Mucosa of rectum (tissue), 2 donors: Measurements from ENCODE around the gene KCNB1.

ENCODE experiments used
- H3K27ac ChIP-seq, 2 donors: one replicate each; pipeline ENCODE4 v1.7.0; 2013; ENCODE audit warnings: inconsistent platforms in 2 of 2, low read depth in 2 of 2, low read length in 2 of 2
- H3K27me3 ChIP-seq, 2 donors: one replicate each; pipeline ENCODE4 v1.7.0; 2013; ENCODE audit warnings: low read length in 2 of 2; ENCODE audit not compliant: control insufficient read depth in 2 of 2, insufficient read depth in 2 of 2
- H3K36me3 ChIP-seq, 2 donors: one replicate each; pipeline ENCODE4 v1.7.0; 2013; ENCODE audit warnings: low read length in 2 of 2; ENCODE audit not compliant: control insufficient read depth in 2 of 2, insufficient read depth in 2 of 2
- H3K4me1 ChIP-seq, 2 donors: one replicate each; pipeline ENCODE4 v1.7.0; 2013; ENCODE audit warnings: low read length in 2 of 2, mild to moderate bottlenecking in 1 of 2; ENCODE audit not compliant: control insufficient read depth in 2 of 2, insufficient read depth in 2 of 2
- H3K4me3 ChIP-seq, 2 donors: one replicate each; pipeline ENCODE4 v1.7.0; 2013; ENCODE audit warnings: low read length in 2 of 2
- H3K9ac ChIP-seq, 2 donors: one replicate each; pipeline ENCODE4 v1.7.0; 2013; ENCODE audit warnings: low read length in 2 of 2, low read depth in 1 of 2, mild to moderate bottlenecking in 1 of 2
- H3K9me3 ChIP-seq, 2 donors: one replicate each; pipeline ENCODE4 v1.7.0; 2013; ENCODE audit warnings: low read length in 2 of 2; ENCODE audit not compliant: control insufficient read depth in 2 of 2
- donor health status: healthy.
- donor health status: Normal muscosa, but diverticular disease.

KCNB1 gene

DNA sequence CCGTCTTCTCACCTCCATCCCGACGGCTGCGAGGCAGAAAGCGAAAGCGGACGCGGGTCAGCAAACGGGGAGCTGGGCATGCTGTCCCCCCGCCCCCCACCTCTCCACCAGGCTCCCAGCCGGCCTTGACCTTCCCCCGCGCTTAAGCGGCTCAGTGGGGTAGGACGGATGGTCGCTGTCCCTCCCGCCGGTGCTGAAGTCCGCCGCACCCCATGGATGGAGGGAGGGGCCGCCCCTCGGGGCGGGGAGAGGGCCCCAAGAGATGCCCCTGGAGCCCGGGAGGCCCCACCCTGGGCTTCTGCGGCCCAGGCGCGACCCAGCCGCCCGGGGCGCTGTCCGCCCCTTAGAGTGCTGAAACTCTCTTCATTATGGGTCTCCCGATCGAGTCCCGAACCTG lies at the start of gene KCNB1:
Gene KCNB1 (minus strand): TSS at position 48 of the 397 bp plus-strand sequence. CDS start 188 bp downstream, outside the sequence.
- Histone ChIP-seq H3K36me3 (no peaks in the 10 kb centered on the region), H3K4me1 (peaks cover 3 to 4% of the 10 kb centered on the region in 2 donors), H3K9me3 (no peaks in the 10 kb centered on the region), H3K27me3 (peaks cover 7 to 32% of the 10 kb centered on the region in 2 donors), H3K9ac (no peak within 1 kb of the TSS), H3K27ac (no peak within 1 kb of the TSS), H3K4me3 (no peak within 1 kb of the TSS)

DNA sequence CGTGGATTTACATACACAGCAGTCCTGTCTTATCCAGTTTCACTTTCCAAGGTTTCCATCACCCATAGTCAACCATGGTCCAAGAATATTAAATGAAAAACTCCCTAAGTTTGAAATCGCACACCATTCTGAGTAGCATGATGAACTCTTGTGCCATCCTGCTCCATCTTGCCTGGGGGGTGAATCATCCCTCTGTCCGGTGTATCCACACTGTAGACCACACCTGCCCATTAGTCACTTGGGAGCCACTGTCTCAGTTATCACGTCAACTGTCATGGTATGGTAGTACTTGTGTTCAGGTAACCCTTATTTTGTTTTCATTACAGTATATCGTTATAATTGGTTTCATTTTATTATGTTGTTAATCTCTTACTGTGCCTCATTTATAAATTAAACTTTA lies 47.0 kb upstream of the KCNB1 start:
- no peak overlapping the region for H3K9ac ChIP-seq
- H3K9me3 ChIP-seq, result peaks cover 0 to 2% of the 10 kb centered on the region in 2 donors
- no peak overlapping the region for H3K4me3 ChIP-seq
- H3K27ac ChIP-seq, result no peak overlapping the region
- H3K36me3 ChIP-seq, result no peaks in the 10 kb centered on the region
- H3K27me3 ChIP-seq, result peaks cover 2 to 3% of the 10 kb centered on the region in 2 donors
- H3K4me1 ChIP-seq, result no peaks in the 10 kb centered on the region

GRCh38 chr20:49526568-49526967 lies 44.1 kb upstream of the KCNB1 start:
- H3K27me3 ChIP-seq, result peaks cover 2 to 3% of the 10 kb centered on the region in 2 donors
- no peaks in the 10 kb centered on the region for H3K4me1 ChIP-seq
- peaks cover 0 to 2% of the 10 kb centered on the region in 2 donors for H3K9me3 ChIP-seq
- no peak overlapping the region for H3K27ac ChIP-seq
- no peak overlapping the region for H3K9ac ChIP-seq
- H3K4me3 ChIP-seq, result no peak overlapping the region
- no peaks in the 10 kb centered on the region for H3K36me3 ChIP-seq

- Histone ChIP-seq H3K4me1 (no peaks in the 10 kb centered on the region), H3K27me3 (peaks cover 2 to 3% of the 10 kb centered on the region in 2 donors), H3K4me3 (no peak overlapping the region), H3K9me3 (peaks cover 0 to 2% of the 10 kb centered on the region in 2 donors), H3K27ac (no peak overlapping the region), H3K9ac (no peak overlapping the region), H3K36me3 (no peaks in the 10 kb centered on the region)
These were observed 43.6 kb upstream of the KCNB1 start for GRCh38 chr20:49526056-49526455.

- Histone ChIP-seq H3K9ac (no peak overlapping the region), H3K36me3 (no peaks in the 10 kb centered on the region), H3K4me1 (no peaks in the 10 kb centered on the region), H3K27me3 (peaks cover 0 to 2% of the 10 kb centered on the region in 2 donors), H3K4me3 (no peak overlapping the region), H3K27ac (no peak overlapping the region), H3K9me3 (peaks cover 0 to 2% of the 10 kb centered on the region in 2 donors)
These were observed 41.4 kb upstream of the KCNB1 start for GRCh38 chr20:49523767-49524360.

DNA sequence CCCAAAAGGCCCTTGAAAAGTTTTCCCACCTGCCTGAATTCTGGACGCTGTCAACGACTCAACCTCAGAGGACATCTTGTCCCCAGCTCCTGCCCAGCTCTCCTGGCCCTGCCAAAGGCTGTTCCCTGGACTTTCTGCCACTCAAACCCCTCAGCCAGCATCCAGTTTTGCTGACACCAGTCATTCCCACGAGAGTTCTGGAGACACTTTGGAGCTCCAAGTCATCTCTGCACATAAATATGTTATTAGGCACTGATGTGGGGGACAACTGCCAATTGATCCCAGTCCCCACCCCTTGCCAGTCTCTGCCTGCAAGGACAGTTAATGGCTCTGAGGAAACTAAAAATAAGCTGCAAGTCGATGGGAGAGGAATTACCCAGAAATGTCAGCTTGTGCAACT lies 38.9 kb upstream of the KCNB1 start:
- no peak overlapping the region for H3K27ac ChIP-seq
- peaks cover 0 to 2% of the 10 kb centered on the region in 2 donors for H3K9me3 ChIP-seq

GRCh38 chr20:49519777-49520359 lies 37.4 kb upstream of the KCNB1 start:
- Histone ChIP-seq H3K36me3 (no peaks in the 10 kb centered on the region), H3K9me3 (no peaks in the 10 kb centered on the region), H3K4me1 (no peaks in the 10 kb centered on the region), H3K27ac (no peak overlapping the region), H3K27me3 (peaks cover 0 to under 1% of the 10 kb centered on the region in 2 donors), H3K9ac (no peak overlapping the region), H3K4me3 (no peak overlapping the region)

More for the DNA sequence above, 38.9 kb upstream of the KCNB1 start:
- H3K27me3 ChIP-seq, result peaks cover 0 to 2% of the 10 kb centered on the region in 2 donors
- H3K4me1 ChIP-seq, result no peaks in the 10 kb centered on the region
- no peak overlapping the region for H3K4me3 ChIP-seq
- no peaks in the 10 kb centered on the region for H3K36me3 ChIP-seq
- H3K9ac ChIP-seq, result no peak overlapping the region

DNA sequence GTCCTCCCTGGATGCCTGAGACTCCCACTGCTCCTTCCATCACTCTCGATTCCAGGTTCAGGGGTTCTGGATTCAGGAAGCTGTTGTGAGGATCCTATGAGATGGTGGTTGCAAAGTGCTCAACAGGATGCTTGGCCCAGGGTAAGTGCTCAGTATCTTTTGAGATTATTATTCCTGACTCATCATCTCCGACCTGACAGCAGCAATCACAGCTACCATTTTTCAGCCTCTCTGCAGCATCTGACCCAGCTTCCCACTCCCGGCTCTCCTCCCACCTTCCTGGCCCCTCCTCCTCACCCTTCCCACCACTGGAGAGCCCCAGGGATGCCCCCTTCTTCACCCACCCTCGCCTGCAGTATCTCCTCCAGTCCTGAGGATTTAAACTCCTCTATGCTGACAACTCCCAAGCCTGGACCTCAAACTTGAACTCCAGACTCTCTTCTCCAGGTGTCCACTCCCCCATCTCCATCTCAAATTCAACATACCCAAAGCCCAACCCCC lies 36.8 kb upstream of the KCNB1 start:
- Histone ChIP-seq H3K4me3 (no peak overlapping the region), H3K4me1 (no peaks in the 10 kb centered on the region), H3K9ac (no peak overlapping the region), H3K27me3 (no peaks in the 10 kb centered on the region), H3K27ac (no peak overlapping the region), H3K36me3 (no peaks in the 10 kb centered on the region), H3K9me3 (no peaks in the 10 kb centered on the region)

DNA sequence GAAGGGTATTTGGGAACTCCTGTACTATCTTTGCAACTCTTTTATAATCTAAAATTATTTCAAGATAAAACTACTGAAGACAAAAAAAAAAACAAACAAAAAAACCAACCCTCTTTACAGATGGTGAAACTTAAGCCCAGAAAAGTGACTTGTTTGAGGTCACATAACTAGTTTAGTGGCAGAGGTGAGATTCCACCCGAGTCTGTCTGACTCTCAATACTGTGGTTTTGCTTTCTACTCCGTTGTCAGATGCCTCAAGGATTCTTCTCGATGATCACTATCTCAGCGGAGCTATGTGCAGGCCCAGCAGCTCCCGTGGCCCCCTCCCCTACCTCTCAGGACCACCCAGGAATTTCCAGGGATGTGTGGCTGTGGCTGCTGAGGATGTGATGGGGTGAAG lies 36.1 kb upstream of the KCNB1 start:
- no peaks in the 10 kb centered on the region for H3K36me3 ChIP-seq
- no peaks in the 10 kb centered on the region for H3K4me1 ChIP-seq

GRCh38 chr20:49517805-49518100 lies 35.3 kb upstream of the KCNB1 start:
- no peak overlapping the region for H3K27ac ChIP-seq
- H3K27me3 ChIP-seq, result no peaks in the 10 kb centered on the region
- H3K9me3 ChIP-seq, result no peaks in the 10 kb centered on the region
- no peak overlapping the region for H3K4me3 ChIP-seq
- no peaks in the 10 kb centered on the region for H3K36me3 ChIP-seq
- H3K9ac ChIP-seq, result no peak overlapping the region
- no peaks in the 10 kb centered on the region for H3K4me1 ChIP-seq

More for the DNA sequence above, 36.1 kb upstream of the KCNB1 start:
- Histone ChIP-seq H3K9ac (no peak overlapping the region), H3K4me3 (no peak overlapping the region), H3K27me3 (no peaks in the 10 kb centered on the region), H3K9me3 (no peaks in the 10 kb centered on the region), H3K27ac (no peak overlapping the region)
